ENCODE data around the gene RNF40.

- no peak for TF ChIP-seq REST (IDR thresholded peaks at IDR 0.05; ENCODE audit: borderline replicate concordance)
- no peak for TF ChIP-seq EP300 (conservative IDR thresholded peaks at IDR 0.05; ENCODE audit: poor library complexity, severe bottlenecking)
- no peak for TF ChIP-seq TAF1 (IDR thresholded peaks at IDR 0.05; ENCODE audit: low read depth)
- TF ChIP-seq CTCF (IDR thresholded peaks at IDR 0.05; ENCODE audit: poor library complexity, severe bottlenecking): no peak
- TF ChIP-seq RAD21 (conservative IDR thresholded peaks at IDR 0.05): no peak
- no peak for TF ChIP-seq EZH2 (IDR thresholded peaks at IDR 0.05; ENCODE audit: borderline replicate concordance, insufficient read depth, low read length, poor library complexity, severe bottlenecking)
- no peak for TF ChIP-seq POLR2AphosphoS5 (IDR thresholded peaks at IDR 0.05)
Observed at GRCh38 chr16:30773826-30774225, 11.7 kb downstream of the RNF40 start.
